EH (cell line): ENCODE measurements around the gene RPS8.
"Not testable (repeated sequence)": the region's sequence is repeated elsewhere in the genome, so short reads cannot be mapped to it uniquely, and the experiment has no call there.

Source experiments
- DNase-seq: peaks from one replicate; pipeline ENCODE4 v3.0.0-alpha.2; 2015; ENCODE audit warnings: low read depth

Gene RPS8

GRCh38 chr1:44780583-44781121, 5.3 kb downstream of the RPS8 start:
- no peak for DNase-seq

GRCh38 chr1:44783697-44784093, 8.4 kb downstream of the RPS8 start:
- DNase-seq: no peak

GRCh38 chr1:44784094-44785028, 9.0 kb downstream of the RPS8 start:
- peak; percentile 28 for DNase-seq

- no peak for DNase-seq
Measured at GRCh38 chr1:44785029-44785380, 9.7 kb downstream of the RPS8 start.

- no peak for DNase-seq
Measured at GRCh38 chr1:44785501-44786137, 10.3 kb downstream of the RPS8 start.

GRCh38 chr1:44786138-44786840, 10.9 kb downstream of the RPS8 start:
- peak; percentile 58 for DNase-seq

GRCh38 chr1:44786841-44787426, 11.6 kb downstream of the RPS8 start:
- DNase-seq: no peak

GRCh38 chr1:44787506-44787905, 12.2 kb downstream of the RPS8 start:
- DNase-seq: no peak

GRCh38 chr1:44788120-44788860, 12.9 kb downstream of the RPS8 start, which contains the start of gene BEST4:
Gene BEST4, minus strand, starts transcription at chr1:44788170. Its CDS starts 465 bp downstream, at chr1:44787705.
- no peak for DNase-seq

- DNase-seq: no peak
Measured at GRCh38 chr1:44790968-44791801, 15.8 kb downstream of the RPS8 start.

- no peak for DNase-seq
Measured at GRCh38 chr1:44792736-44793502, 17.6 kb downstream of the RPS8 start.

- DNase-seq: not testable (repeated sequence)
Measured at GRCh38 chr1:44797886-44798285, 22.5 kb downstream of the RPS8 start.

- no peak for DNase-seq
Measured at GRCh38 chr1:44798481-44799365, 23.4 kb downstream of the RPS8 start.

- peak; percentile 98 for DNase-seq
Measured at GRCh38 chr1:44799770-44800584, 24.6 kb downstream of the RPS8 start, which contains the start of gene PLK3. Gene PLK3, plus strand, starts transcription at chr1:44800377. Its CDS starts 87 bp downstream, at chr1:44800464.

- DNase-seq: peak; percentile 30
Measured at GRCh38 chr1:44801491-44802305, 26.4 kb downstream of the RPS8 start.

- no peak for DNase-seq
Measured at GRCh38 chr1:44802306-44803061, 27.1 kb downstream of the RPS8 start.
